T-helper 2 cell treated with Interferon-gamma antibody and Interleukin-4, amounts not matched to agents 5 μg/mL and 100 μg/mL, for 36 hours (primary cell): Measurements from ENCODE around the gene NIPBL.
"Not testable (repeated sequence)": the region's sequence is repeated elsewhere in the genome, so short reads cannot be mapped to it uniquely, and the experiment has no call there.

Experiments used
- DNase-seq: peaks from one replicate; pipeline ENCODE4 v3.0.0; 2021; ENCODE audit warnings: low spot score
- H3K27ac Mint-ChIP-seq: one replicate; pipeline ENCODE4 v1.8.0; 2021; ENCODE audit warnings: mild to moderate bottlenecking, mixed read lengths
- H3K27me3 Mint-ChIP-seq: one replicate; pipeline ENCODE4 v1.8.0; 2021; ENCODE audit warnings: low read depth, mixed read lengths
- H3K36me3 Mint-ChIP-seq: one replicate; pipeline ENCODE4 v1.8.0; 2021; ENCODE audit warnings: low read depth, mixed read lengths
- H3K4me1 Mint-ChIP-seq: one replicate; pipeline ENCODE4 v1.8.0; 2021; ENCODE audit warnings: low read depth, mixed read lengths
- H3K4me3 Mint-ChIP-seq: one replicate; pipeline ENCODE4 v1.8.0; 2022; ENCODE audit warnings: mild to moderate bottlenecking, moderate library complexity, mixed read lengths
- H3K9me3 Mint-ChIP-seq: one replicate; pipeline ENCODE4 v1.8.0; 2021; ENCODE audit warnings: mixed read lengths

The NIPBL gene

GRCh38 chr5:36876299-36876964 is at the start of gene NIPBL:
Gene NIPBL (plus strand): TSS chr5:36876769. CDS start chr5:36953697, 76,928 bp downstream.
- H3K36me3 Mint-ChIP-seq: peaks cover 11% of the 10 kb centered on the region
- H3K4me3 Mint-ChIP-seq: peak within 1 kb of the TSS; percentile 90
- no peaks in the 10 kb centered on the region for H3K27me3 Mint-ChIP-seq
- peak; percentile 89 for DNase-seq
- H3K9me3 Mint-ChIP-seq: no peaks in the 10 kb centered on the region
- peaks cover 50% of the 10 kb centered on the region for H3K4me1 Mint-ChIP-seq
- peak within 1 kb of the TSS; percentile 99 for H3K27ac Mint-ChIP-seq

GRCh38 chr5:36832274-36832673 is 44.3 kb upstream of the NIPBL start:
- no peak overlapping the region for H3K4me3 Mint-ChIP-seq
- H3K4me1 Mint-ChIP-seq: no peaks in the 10 kb centered on the region
- no peak for DNase-seq
- H3K27me3 Mint-ChIP-seq: peaks cover 9% of the 10 kb centered on the region
- H3K36me3 Mint-ChIP-seq: no peaks in the 10 kb centered on the region
- H3K9me3 Mint-ChIP-seq: no peaks in the 10 kb centered on the region
- H3K27ac Mint-ChIP-seq: no peak overlapping the region

- Mint-ChIP-seq H3K4me3 (no peak overlapping the region), H3K27ac (no peak overlapping the region), H3K4me1 (no peaks in the 10 kb centered on the region), H3K27me3 (peaks cover 19% of the 10 kb centered on the region), H3K9me3 (no peaks in the 10 kb centered on the region), H3K36me3 (no peaks in the 10 kb centered on the region)
- DNase-seq: no peak
Observed at GRCh38 chr5:36836831-36837230, 39.7 kb upstream of the NIPBL start.

- Mint-ChIP-seq H3K4me1 (peaks cover 7% of the 10 kb centered on the region), H3K9me3 (no peaks in the 10 kb centered on the region), H3K4me3 (no peak overlapping the region), H3K36me3 (no peaks in the 10 kb centered on the region), H3K27me3 (peaks cover 24% of the 10 kb centered on the region), H3K27ac (no peak overlapping the region)
- DNase-seq: no peak
Observed at GRCh38 chr5:36839489-36840476, 36.8 kb upstream of the NIPBL start.

GRCh38 chr5:36841677-36842076 is 34.9 kb upstream of the NIPBL start:
- no peaks in the 10 kb centered on the region for H3K36me3 Mint-ChIP-seq
- DNase-seq: no peak
- no peaks in the 10 kb centered on the region for H3K9me3 Mint-ChIP-seq
- H3K4me1 Mint-ChIP-seq: peaks cover 7% of the 10 kb centered on the region
- H3K4me3 Mint-ChIP-seq: no peak overlapping the region
- H3K27ac Mint-ChIP-seq: no peak overlapping the region
- peaks cover 31% of the 10 kb centered on the region for H3K27me3 Mint-ChIP-seq

- Mint-ChIP-seq H3K36me3 (no peaks in the 10 kb centered on the region), H3K4me3 (no peak overlapping the region), H3K9me3 (no peaks in the 10 kb centered on the region), H3K27me3 (peaks cover 29% of the 10 kb centered on the region), H3K4me1 (peaks cover 7% of the 10 kb centered on the region), H3K27ac (no peak overlapping the region)
- no peak for DNase-seq
Observed at GRCh38 chr5:36842087-36842486, 34.5 kb upstream of the NIPBL start.

GRCh38 chr5:36844305-36844704 is 32.3 kb upstream of the NIPBL start:
- Mint-ChIP-seq H3K4me3 (no peak overlapping the region), H3K4me1 (peaks cover 7% of the 10 kb centered on the region), H3K36me3 (no peaks in the 10 kb centered on the region), H3K9me3 (no peaks in the 10 kb centered on the region), H3K27me3 (peaks cover 26% of the 10 kb centered on the region), H3K27ac (no peak overlapping the region)
- DNase-seq: no peak

- H3K9me3 Mint-ChIP-seq, H3K36me3 Mint-ChIP-seq, DNase-seq, H3K4me3 Mint-ChIP-seq, H3K27ac Mint-ChIP-seq: not testable (repeated sequence)
- Mint-ChIP-seq H3K4me1 (peaks cover 11% of the 10 kb centered on the region), H3K27me3 (peaks cover 28% of the 10 kb centered on the region)
Observed at GRCh38 chr5:36848545-36848944, 28.0 kb upstream of the NIPBL start.

- H3K27ac Mint-ChIP-seq, H3K4me3 Mint-ChIP-seq, H3K9me3 Mint-ChIP-seq, H3K36me3 Mint-ChIP-seq, H3K4me1 Mint-ChIP-seq, DNase-seq: not testable (repeated sequence)
- H3K27me3 Mint-ChIP-seq: peaks cover 13% of the 10 kb centered on the region
Observed at GRCh38 chr5:36852903-36853302, 23.7 kb upstream of the NIPBL start.

GRCh38 chr5:36854402-36855140 is 22.0 kb upstream of the NIPBL start:
- no peaks in the 10 kb centered on the region for H3K36me3 Mint-ChIP-seq
- peaks cover 4% of the 10 kb centered on the region for H3K9me3 Mint-ChIP-seq
- no peak for DNase-seq
- H3K27me3 Mint-ChIP-seq: peaks cover 16% of the 10 kb centered on the region
- no peak overlapping the region for H3K27ac Mint-ChIP-seq
- no peak overlapping the region for H3K4me3 Mint-ChIP-seq
- peaks cover 7% of the 10 kb centered on the region for H3K4me1 Mint-ChIP-seq

GRCh38 chr5:36855141-36855495 is 21.5 kb upstream of the NIPBL start:
- H3K4me3 Mint-ChIP-seq: no peak overlapping the region
- H3K4me1 Mint-ChIP-seq: peaks cover 7% of the 10 kb centered on the region
- no peak for DNase-seq
- peaks cover 22% of the 10 kb centered on the region for H3K27me3 Mint-ChIP-seq
- no peak overlapping the region for H3K27ac Mint-ChIP-seq
- H3K9me3 Mint-ChIP-seq: peaks cover 4% of the 10 kb centered on the region
- H3K36me3 Mint-ChIP-seq: no peaks in the 10 kb centered on the region

GRCh38 chr5:36861871-36862270 is 14.7 kb upstream of the NIPBL start:
- no peak overlapping the region for H3K4me3 Mint-ChIP-seq

GRCh38 chr5:36870399-36871040 is 6.0 kb upstream of the NIPBL start:
- H3K36me3 Mint-ChIP-seq: peaks cover 18% of the 10 kb centered on the region
- H3K27ac Mint-ChIP-seq: peak overlapping the region; percentile 13
- H3K27me3 Mint-ChIP-seq: no peaks in the 10 kb centered on the region
- peaks cover 36% of the 10 kb centered on the region for H3K4me1 Mint-ChIP-seq
- H3K4me3 Mint-ChIP-seq: peak overlapping the region; percentile 2
- H3K9me3 Mint-ChIP-seq: no peaks in the 10 kb centered on the region
- DNase-seq: no peak

More at GRCh38 chr5:36861871-36862270, 14.7 kb upstream of the NIPBL start:
- Mint-ChIP-seq H3K27me3 (peaks cover 26% of the 10 kb centered on the region), H3K27ac (no peak overlapping the region), H3K9me3 (no peaks in the 10 kb centered on the region), H3K4me1 (no peaks in the 10 kb centered on the region), H3K36me3 (peaks cover 3% of the 10 kb centered on the region)
- no peak for DNase-seq
